Erythroblast (primary cell): Measurements from ENCODE around the gene GFRAL.

Source experiments
- DNase-seq, 2 experiments: peaks; one replicate each; lab custom pipeline; 2025; lab: John Stamatoyannopoulos, UW
- GATA1 ChIP-seq: IDR thresholded peaks from 2 replicates; pipeline ENCODE4 v1.6.1; 2011; ENCODE audit warnings: low read depth, mild to moderate bottlenecking, control low read depth, low read length, moderate library complexity
- POLR2A ChIP-seq: IDR thresholded peaks from 2 replicates; pipeline ENCODE4 v1.6.1; 2011; ENCODE audit warnings: mild to moderate bottlenecking, low read length

The GFRAL gene

DNA sequence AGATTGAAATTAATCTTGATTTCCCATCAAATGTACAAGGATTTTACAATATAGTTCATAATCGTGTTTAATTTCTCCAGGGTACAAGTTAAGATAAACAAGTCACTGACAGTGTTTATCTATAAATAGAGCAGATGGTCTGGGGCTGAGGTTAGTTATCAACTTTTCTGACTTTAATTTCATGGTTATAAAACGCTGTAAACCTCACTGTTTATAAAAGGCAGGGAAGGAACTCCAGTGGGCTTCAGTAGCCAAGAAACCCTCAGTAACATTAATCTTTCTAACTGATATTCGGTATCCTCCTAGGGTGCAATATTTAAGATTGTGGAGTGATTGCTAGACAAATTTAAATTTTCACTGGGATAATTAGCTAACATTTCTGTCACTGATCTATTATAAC, 68.6 kb downstream of the GFRAL start:
- no peak for TF ChIP-seq POLR2A
- no peak for DNase-seq

DNA sequence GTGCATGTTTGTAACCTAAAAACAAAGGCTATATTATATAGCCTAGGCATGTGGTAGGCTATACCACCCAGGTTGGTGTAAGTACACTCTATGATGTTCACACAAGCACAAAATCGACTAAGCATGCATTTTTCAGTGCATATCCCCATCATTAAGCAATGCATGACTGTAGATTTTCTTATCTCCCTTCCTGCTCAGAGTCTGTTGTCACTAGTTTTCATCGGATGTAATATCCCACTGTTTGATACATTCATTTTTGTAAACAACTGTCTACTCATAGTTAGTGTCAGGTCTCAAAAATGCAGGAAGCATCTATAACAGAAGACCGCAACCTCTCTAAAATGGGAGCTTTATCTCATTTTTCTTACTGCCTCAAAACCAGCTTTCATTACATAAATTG, 70.7 kb downstream of the GFRAL start:
- no peak for TF ChIP-seq POLR2A
- TF ChIP-seq GATA1 = no peak
- DNase-seq = no peak

DNA sequence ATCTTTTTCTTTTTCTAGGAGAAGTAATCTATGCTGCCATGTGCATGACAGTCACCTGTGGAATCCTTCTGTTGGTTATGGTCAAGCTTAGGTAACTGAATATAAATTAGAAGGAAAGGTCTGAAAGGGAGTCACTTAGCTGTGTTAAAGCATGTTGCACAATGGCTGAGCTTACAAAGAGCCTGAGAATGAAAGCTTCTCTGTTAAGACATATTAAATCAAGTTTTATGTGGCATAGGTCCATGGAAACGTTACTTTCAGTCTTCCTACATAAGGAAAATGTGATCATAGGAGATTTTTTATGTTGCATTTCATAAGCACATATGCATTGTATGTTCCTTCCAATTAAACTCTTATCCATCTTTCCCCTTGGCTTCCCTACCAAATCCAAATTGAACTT, 72.1 kb downstream of the GFRAL start:
- no peak for TF ChIP-seq POLR2A
- TF ChIP-seq GATA1 = no peak
- DNase-seq = no peak

DNA sequence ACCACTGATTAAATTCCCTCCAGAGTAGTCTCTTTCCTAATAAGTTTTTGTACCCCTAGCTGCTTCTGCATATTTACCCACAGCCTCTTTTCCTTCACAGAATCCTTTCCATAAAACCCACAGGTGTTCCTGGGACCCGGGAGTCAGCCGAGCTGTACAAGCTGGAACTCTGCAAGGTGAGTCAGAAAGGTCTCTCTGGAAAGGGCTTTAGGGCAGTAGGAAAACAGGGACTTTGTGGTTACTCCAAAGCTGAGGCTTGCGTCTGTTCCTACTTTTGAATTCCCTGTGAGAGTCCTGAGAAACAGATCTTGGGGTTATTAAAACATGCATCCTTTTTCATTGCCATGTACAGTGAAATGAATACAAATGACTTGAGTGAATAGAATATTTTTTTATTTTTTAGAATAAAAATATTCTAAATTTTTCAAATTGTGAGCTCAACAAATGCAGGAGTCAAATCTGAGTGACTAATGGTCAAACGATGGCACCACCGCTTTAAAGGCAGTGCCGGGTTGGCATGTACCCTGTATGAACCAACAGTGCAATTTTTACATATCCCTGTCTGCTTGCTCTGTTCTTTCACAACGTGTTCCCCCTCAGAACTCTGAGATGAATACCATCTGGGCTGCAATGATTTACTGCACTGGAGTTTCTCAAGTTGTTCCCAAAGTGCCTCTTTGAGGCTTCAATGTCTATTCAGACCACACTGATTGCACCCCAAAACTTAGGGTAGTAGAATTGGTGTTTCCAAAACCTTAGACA, 78.4 kb downstream of the GFRAL start:
- no peak for DNase-seq
- no peak for TF ChIP-seq POLR2A
- no peak for TF ChIP-seq GATA1

DNA sequence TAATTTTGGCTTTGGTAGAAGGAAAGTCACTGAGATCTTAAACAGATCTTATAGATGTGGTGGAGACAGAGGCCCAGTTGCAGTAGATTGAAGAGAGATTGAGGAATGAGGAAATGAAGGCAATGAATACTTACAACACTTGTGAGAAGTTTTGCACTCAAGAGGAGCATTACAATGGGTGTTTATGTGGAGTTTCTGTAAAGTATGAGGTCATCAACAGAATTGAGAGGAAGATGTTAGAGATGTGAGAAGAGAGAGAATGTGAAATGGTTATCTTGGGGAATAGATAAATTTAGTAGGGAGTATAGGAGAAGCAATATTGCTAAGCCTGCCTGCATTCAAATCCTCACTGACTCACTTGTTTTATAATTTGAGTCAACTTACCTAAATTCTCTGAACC, 83.4 kb downstream of the GFRAL start:
- no peak for TF ChIP-seq POLR2A
- TF ChIP-seq GATA1 = no peak
- DNase-seq = no peak

DNA sequence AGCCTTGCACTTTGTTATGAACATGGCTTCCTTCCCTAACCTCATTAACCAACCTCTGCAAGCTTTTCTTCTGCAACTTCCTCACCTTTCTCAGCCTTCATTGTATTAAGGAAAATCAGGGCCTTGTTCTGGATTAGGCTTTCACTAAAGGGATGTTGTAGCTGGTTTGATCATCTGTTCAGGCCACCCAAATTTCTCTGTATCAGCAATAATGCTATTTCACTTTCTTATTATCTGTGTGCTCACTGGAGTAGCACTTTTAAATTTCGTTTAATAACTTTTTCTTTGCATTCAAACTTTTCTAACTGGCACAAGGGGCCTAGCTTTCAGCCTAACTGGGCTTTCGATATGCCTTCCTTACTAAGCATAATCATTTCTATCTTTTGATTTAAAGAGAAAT, 96.7 kb downstream of the GFRAL start:
- no peak for DNase-seq
- TF ChIP-seq GATA1 (no peak), POLR2A (no peak)

DNA sequence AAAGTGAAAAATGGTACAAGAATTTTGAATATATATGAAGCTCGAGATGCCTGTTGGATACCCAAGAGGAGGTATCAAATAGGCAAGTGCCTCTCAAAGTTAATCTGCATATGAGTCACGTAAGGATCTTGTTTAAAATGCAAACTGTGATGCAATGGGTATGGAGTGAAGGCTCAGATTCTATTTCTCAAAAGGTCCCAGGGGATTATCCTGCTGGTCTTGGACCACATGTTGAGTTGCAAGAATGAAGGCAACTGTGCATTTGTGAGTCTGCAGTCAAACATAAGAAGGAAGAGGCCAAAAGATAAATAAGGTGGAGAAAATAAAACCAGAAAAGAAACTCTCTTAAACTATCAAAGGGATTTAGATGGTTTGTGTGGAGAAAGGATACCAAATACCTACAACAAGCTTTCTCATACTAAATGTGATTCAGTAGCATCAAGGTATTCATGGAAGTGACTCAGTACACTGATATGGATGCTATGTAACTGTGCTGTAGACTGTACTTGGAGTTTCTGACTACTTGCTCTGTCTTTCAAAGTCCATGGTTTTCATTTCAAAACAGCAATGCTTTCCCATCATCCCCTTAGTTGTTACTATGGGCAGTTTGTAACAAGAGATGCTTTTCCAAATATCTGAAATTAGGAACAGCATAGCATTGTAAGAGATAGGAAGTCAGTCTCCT, 106.3 kb downstream of the GFRAL start:
- no peak for TF ChIP-seq GATA1
- no peak for TF ChIP-seq POLR2A
- no peak for DNase-seq

DNA sequence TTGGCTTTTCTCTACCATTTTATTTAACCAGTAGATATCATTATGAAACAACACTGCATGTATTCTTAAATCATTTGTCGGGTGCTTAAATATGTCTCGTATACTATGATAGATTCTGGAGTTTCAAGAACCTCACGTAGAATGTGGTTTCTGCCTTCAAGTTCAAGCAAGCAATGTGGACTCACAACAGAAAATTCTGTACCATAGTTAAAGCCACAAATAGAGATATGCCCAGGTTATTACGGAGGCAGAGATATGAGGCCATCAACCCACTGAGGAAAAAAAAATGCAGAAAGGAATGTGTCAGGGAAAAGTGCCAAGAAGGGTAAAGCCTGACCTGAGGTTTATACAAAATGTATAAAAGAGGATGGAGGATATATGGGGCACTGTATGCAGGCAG, 109.9 kb downstream of the GFRAL start:
- DNase-seq = no peak
- no peak for TF ChIP-seq GATA1
- TF ChIP-seq POLR2A = no peak

DNA sequence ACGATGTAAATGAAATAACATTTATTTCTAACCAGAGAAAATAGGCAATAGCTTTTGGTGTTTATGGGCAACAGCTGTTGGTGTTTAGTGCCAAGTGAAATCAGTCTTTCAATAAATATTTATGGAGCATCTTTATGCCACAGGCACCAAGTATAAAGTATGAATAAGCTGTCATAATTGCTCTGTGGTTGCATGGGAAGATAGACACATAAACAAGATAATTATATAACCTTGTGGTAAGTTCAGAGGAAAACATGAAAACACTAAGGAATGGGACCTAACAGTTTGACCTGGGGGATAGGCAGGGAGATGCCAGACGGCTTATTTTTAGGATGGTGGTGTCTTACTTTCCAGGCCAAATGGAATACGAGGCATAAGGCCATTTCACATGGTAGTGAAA, 110.9 kb downstream of the GFRAL start:
- DNase-seq = no peak

DNA sequence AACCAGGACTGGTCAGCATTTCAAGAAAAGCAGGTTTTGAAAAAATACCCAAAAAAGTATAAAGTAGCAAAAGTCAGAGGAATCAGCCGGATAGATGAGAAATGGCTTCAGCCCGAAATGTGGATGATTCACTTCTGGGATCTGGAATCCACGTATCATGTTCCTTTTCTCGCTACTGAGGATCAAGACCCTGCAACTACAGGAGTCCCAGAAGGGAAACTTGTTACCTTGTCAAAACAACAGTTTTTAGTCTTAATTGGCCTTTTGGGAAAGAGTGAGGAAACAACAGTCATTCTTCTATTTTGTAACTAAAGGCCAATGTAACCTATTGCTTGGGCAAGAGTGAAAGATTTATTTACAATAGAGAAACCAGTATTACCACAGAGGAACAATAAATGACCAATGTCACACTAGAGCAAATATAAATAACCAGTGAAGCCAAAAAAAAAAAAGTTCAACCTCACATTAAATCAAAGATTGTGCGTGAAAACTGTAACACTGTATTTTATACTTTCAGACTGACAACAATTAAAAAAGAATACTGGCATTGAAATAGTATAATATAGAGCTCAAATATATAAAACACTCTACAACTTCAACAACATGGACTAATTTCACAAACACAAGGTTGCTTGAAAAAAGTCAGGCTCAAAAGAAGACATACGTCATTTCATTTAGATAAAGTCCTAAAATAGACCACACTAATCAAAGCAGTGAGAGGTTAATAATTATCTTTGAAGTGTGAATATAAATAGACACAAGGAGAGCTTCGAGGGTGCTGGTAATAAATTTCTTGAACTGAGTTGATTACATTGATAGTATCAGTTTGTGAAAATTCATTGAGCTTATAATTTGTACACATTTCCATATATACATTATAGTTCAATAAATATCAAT, 116.2 kb downstream of the GFRAL start:
- no peak for DNase-seq
- TF ChIP-seq POLR2A (no peak), GATA1 (no peak)

More for the DNA sequence above, 110.9 kb downstream of the GFRAL start:
- TF ChIP-seq POLR2A (no peak), GATA1 (no peak)

DNA sequence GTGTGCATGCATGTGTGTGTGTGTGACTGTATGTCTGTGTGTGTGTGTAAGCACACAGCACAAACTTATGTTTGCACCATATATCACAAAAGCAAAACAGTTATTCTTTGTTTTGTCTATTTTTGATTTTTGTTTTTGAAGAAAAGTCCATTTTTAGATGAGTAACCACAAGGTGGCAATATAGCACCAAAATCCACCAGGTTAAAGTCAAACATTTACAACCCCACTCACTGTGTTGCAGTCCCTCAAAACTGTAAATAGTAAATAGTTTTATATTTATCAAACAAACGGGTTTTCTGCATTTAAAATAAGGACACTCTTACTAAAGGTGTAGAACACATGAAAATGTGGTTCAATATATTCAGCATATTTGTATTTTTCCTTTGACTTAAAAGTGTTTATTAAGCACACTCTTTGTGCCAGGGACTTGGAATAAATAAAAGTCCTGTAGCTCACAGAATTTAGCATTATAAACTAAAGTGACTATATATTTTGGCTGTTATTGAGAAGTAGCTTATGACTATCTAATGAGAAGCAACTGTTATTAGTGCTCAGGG, 118.5 kb downstream of the GFRAL start:
- TF ChIP-seq POLR2A (no peak), GATA1 (no peak)
- peak; percentile 8 to 31 for DNase-seq

DNA sequence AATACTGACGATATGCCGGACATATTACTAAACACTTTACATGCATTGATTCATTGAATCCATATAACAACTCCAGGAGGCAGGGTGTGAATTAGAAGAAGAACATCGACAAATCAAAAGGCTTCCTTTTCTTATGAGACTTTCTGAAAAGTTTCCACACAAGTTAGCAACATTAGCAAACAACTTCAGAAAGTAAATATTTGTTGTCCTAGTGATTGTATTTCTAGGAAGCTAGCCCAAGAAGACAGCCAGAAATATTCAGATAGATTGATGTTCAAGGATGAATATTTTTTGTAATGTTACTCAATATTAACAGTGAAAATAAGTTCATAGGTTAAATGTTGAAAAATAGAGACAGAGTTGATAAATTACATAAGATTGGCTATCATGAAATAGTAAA, 120.6 kb downstream of the GFRAL start:
- no peak for TF ChIP-seq POLR2A
- no peak for TF ChIP-seq GATA1
- no peak for DNase-seq

DNA sequence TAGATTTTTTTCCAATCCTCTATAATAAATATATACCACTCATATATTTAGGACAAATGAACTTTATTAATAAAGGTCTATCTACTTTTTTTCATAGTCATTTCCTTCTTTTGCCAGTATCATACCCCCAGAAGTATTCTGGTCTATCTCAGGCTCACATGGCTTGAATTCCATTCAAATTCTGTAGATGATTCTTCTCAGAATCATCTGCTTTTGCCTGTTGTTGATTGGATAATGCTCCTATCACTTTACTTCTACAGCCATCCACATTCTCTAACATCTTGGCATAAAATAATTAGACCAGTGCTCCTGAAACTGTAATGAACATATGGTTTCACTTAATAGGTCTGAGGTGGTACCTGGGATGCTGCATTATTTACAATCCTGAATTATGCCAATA, 121.2 kb downstream of the GFRAL start:
- TF ChIP-seq POLR2A = no peak
- TF ChIP-seq GATA1 = no peak
- no peak for DNase-seq
